HL-60 (cell line): Measurements from ENCODE around the gene CNIH3.

ENCODE experiments used
- DNase-seq, 2 experiments: peaks; one replicate each; pipeline ENCODE4 v3.0.0-alpha.2; 2010 to 2020; ENCODE audit warnings: low read depth in 1 of 2, low spot score in 1 of 2
- H3K27ac ChIP-seq: fragments of 250-450 bp; sonication (Bioruptor Pico); replicated peaks from 2 replicates; pipeline ENCODE4 v1.5.1; 2020; ENCODE audit warnings: mild to moderate bottlenecking, moderate library complexity
- H3K27me3 ChIP-seq: fragments of 250-450 bp; sonication (Bioruptor Pico); 2 replicates; pipeline ENCODE4 v1.5.1; 2021; ENCODE audit warnings: mild to moderate bottlenecking, moderate library complexity; ENCODE audit not compliant: insufficient read depth, poor library complexity, severe bottlenecking
- H3K4me3 ChIP-seq: replicated peaks from 2 replicates; pipeline ENCODE4 v1.5.1; 2011; ENCODE audit warnings: mild to moderate bottlenecking, control low read depth, low read length; ENCODE audit not compliant: insufficient read depth
- CTCF ChIP-seq: IDR thresholded peaks from one replicate; pipeline ENCODE4 v1.5.1; 2011; ENCODE audit warnings: low read length, control low read depth, inconsistent platforms; ENCODE audit not compliant: insufficient read depth
- GABPA ChIP-seq: IDR thresholded peaks from 2 replicates; pipeline ENCODE4 v1.6.1; 2012; ENCODE audit warnings: low read depth
- POLR2AphosphoS5 ChIP-seq: IDR thresholded peaks from 2 replicates; pipeline ENCODE4 v1.6.1; 2012; ENCODE audit warnings: low read depth
- REST ChIP-seq: IDR thresholded peaks from 2 replicates; pipeline ENCODE4 v1.6.1; 2012; ENCODE audit warnings: low read depth; ENCODE audit not compliant: insufficient replicate concordance
- SPI1 ChIP-seq: IDR thresholded peaks from 2 replicates; pipeline ENCODE4 v1.6.1; 2012; ENCODE audit warnings: low read depth, mild to moderate bottlenecking, borderline replicate concordance

Gene CNIH3

GRCh38 chr1:224647449-224647848 is 31.3 kb downstream of the CNIH3 start:
- no peak for DNase-seq
- TF ChIP-seq CTCF = no peak
- no peak for TF ChIP-seq GABPA
- no peak for TF ChIP-seq POLR2AphosphoS5
- TF ChIP-seq REST = no peak
- TF ChIP-seq SPI1 = no peak
- H3K27me3 ChIP-seq = no peaks in the 10 kb centered on the region
- no peak overlapping the region for H3K27ac ChIP-seq
- H3K4me3 ChIP-seq = no peak overlapping the region

- TF ChIP-seq CTCF = no peak
- no peak for TF ChIP-seq SPI1
- no peak for TF ChIP-seq REST
- no peak for TF ChIP-seq POLR2AphosphoS5
- no peak for TF ChIP-seq GABPA
- no peaks in the 10 kb centered on the region for H3K27me3 ChIP-seq
- no peak overlapping the region for H3K4me3 ChIP-seq
- no peak overlapping the region for H3K27ac ChIP-seq
- DNase-seq = no peak
These were observed 34.2 kb downstream of the CNIH3 start for GRCh38 chr1:224650290-224650689.

GRCh38 chr1:224651188-224651587 is 35.1 kb downstream of the CNIH3 start:
- DNase-seq = no peak
- H3K27ac ChIP-seq = no peak overlapping the region
- H3K4me3 ChIP-seq = no peak overlapping the region
- TF ChIP-seq SPI1 (no peak), CTCF (no peak), REST (no peak), GABPA (no peak), POLR2AphosphoS5 (no peak)
- H3K27me3 ChIP-seq = no peaks in the 10 kb centered on the region
